Right lobe of liver (tissue), 4 donors: Measurements from ENCODE around the gene MYH6.

Experiments
- CTCF ChIP-seq, 4 donors: fragments of 200-600 bp in 3 of 4; fragments of 450-650 bp in 1 of 4; IDR thresholded peaks; one replicate each; pipeline versions ENCODE4 v1.5.1 to v1.8.0; 2016 to 2022; ENCODE audit warnings: antibody characterized with exemption in 4 of 4, mild to moderate bottlenecking in 2 of 4
- POLR2A ChIP-seq: fragments of 450-650 bp; IDR thresholded peaks from one replicate; pipeline ENCODE4 v1.6.1; 2017; ENCODE audit warnings: antibody characterized with exemption, mild to moderate bottlenecking
- donor health status: DM: no; HTN: no; CAD: no.
- donor health status: DM: no; HTN: no; CAD: no.
- donor health status: DM: no; HTN: yes; CAD: no.

- TF ChIP-seq CTCF (IDR thresholded peaks at IDR 0.05): no peak
- no peak for TF ChIP-seq POLR2A
Measured at GRCh38 chr14:23389396-23389795, 18.7 kb downstream of the MYH6 start.
